ENCODE data around the gene PLCD3. TPM values are rescaled to one million over a fixed set of nuclear protein-coding genes. Genes with fewer than 3 reads are reported as not detected.
"Not testable (repeated sequence)": the region's sequence is repeated elsewhere in the genome, so short reads cannot be mapped to it uniquely, and the experiment has no call there.

PLCD3 gene
- total RNA-seq, 1 donor from 2014 or later = 3.1 TPM

- no peak for DNase-seq
These were observed 547 bp downstream of the PLCD3 start for GRCh38 chr17:45131616-45132319.

GRCh38 chr17:45130681-45131615 is 1.4 kb downstream of the PLCD3 start:
- no peak for DNase-seq

- no peak for DNase-seq
These were observed 2.2 kb downstream of the PLCD3 start for GRCh38 chr17:45129940-45130680.

- no peak for DNase-seq
These were observed 2.8 kb downstream of the PLCD3 start for GRCh38 chr17:45129426-45129939.

GRCh38 chr17:45128989-45129388 is 3.3 kb downstream of the PLCD3 start:
- DNase-seq = no peak

GRCh38 chr17:45128331-45128730 is 4.0 kb downstream of the PLCD3 start:
- no peak for DNase-seq

GRCh38 chr17:45127548-45128300 is 4.6 kb downstream of the PLCD3 start:
- DNase-seq = no peak

- DNase-seq = no peak
These were observed 5.1 kb downstream of the PLCD3 start for GRCh38 chr17:45127207-45127547.

- DNase-seq = no peak
These were observed 6.8 kb downstream of the PLCD3 start for GRCh38 chr17:45125509-45125908.

- not testable (repeated sequence) for DNase-seq
These were observed 7.6 kb downstream of the PLCD3 start for GRCh38 chr17:45124797-45125122.

GRCh38 chr17:45123930-45124796 is 8.2 kb downstream of the PLCD3 start:
- DNase-seq = no peak

- DNase-seq = no peak
These were observed 9.1 kb downstream of the PLCD3 start for GRCh38 chr17:45123076-45123770.

GRCh38 chr17:45121055-45121454 is 11.3 kb downstream of the PLCD3 start:
- DNase-seq = no peak

GRCh38 chr17:45120558-45120957 is 11.8 kb downstream of the PLCD3 start:
- no peak for DNase-seq

GRCh38 chr17:45119964-45120363 is 12.4 kb downstream of the PLCD3 start:
- no peak for DNase-seq

- no peak for DNase-seq
These were observed 13.6 kb downstream of the PLCD3 start for GRCh38 chr17:45118691-45119090.

- DNase-seq = no peak
These were observed 14.3 kb downstream of the PLCD3 start for GRCh38 chr17:45117848-45118646.

- DNase-seq = no peak
These were observed 15.0 kb downstream of the PLCD3 start for GRCh38 chr17:45117334-45117733.

- no peak for DNase-seq
These were observed 15.8 kb downstream of the PLCD3 start for GRCh38 chr17:45116434-45117016.
